Measurements from ENCODE around the gene AMT. TPM values are rescaled to one million over a fixed set of nuclear protein-coding genes. Genes with fewer than 3 reads are reported as not detected.

AMT gene
- total RNA-seq, result 10 to 100 TPM in 4 of 5 donors, 1 to 10 TPM in 1; 9.6 to 14.1 (median 11.1) TPM
- 4.2 TPM for total RNA-seq (2013)
- 0 to 0.70 (median 0.13) reads per million in 29 experiments for total RNA-seq

- H3K4me1 ChIP-seq (ENCODE audit: control insufficient read depth in 1 of 2, extremely low read depth in 1 of 2, insufficient read depth in 2 of 2, low read length in 2 of 2), result peaks cover 5 to 46% of the 10 kb centered on the region in 2 experiments
- 85% methylated on average over 21 of the region's 25 CpGs for WGBS (ENCODE audit: insufficient coverage)
- H3K27me3 ChIP-seq (replicated peaks in 1 of 2; ENCODE audit: control insufficient read depth in 2 of 2, extremely low read depth in 1 of 2, insufficient read depth in 2 of 2, low read length in 1 of 2), result no peaks in the 10 kb centered on the region
- Mint-ChIP-seq H3K36me3 (peaks cover 9% of the 10 kb centered on the region), H3K9me3 (no peaks in the 10 kb centered on the region), H3K27ac (peak within 1 kb of the TSS in 1 of 2 donors; percentile 44), H3K27me3 (no peaks in the 10 kb centered on the region), H3K4me1 (peaks cover 28 to 54% (median 33%) of the 10 kb centered on the region in 3 donors), H3K4me3 (peak within 1 kb of the TSS in 2 of 3 donors; percentile 28 to 41)
- H3K4me3 ChIP-seq (ENCODE audit: control insufficient read depth in 1 of 2, extremely low read depth in 1 of 2, low read length in 1 of 2), result peak within 1 kb of the TSS in 1 of 2 donors; percentile 17
- ChIA-PET POLR2A (no interaction called here), CTCF (no interaction called here)
- no peak within 1 kb of the TSS for H3K27ac ChIP-seq (ENCODE audit: low read length)
- H3K9me3 ChIP-seq, result no peaks in the 10 kb centered on the region
- no peak for DNase-seq
- ATAC-seq (replicated peaks in 1 of 4), result no peak
- H3K36me3 ChIP-seq (ENCODE audit: control insufficient read depth in 2 of 2, extremely low read depth in 1 of 2, insufficient read depth in 1 of 2, low read length in 1 of 2), result peaks cover 4 to 15% of the 10 kb centered on the region in 2 donors
Measured at GRCh38 chr3:49422379-49423248, at the start of gene AMT. Gene AMT (minus strand): TSS chr3:49422473. CDS start chr3:49422450, 23 bp downstream.

GRCh38 chr3:49470714-49471420 is 48.6 kb upstream of the AMT start:
- Mint-ChIP-seq H3K36me3 (no peaks in the 10 kb centered on the region), H3K27ac (peak overlapping the region; percentile 91 to 94), H3K9me3 (no peaks in the 10 kb centered on the region), H3K4me1 (peaks cover 25 to 29% (median 27%) of the 10 kb centered on the region in 3 donors), H3K27me3 (no peaks in the 10 kb centered on the region), H3K4me3 (peak overlapping the region; percentile 83 to 86 (median 84))
- Histone ChIP-seq H3K4me3 (ENCODE audit: control insufficient read depth in 1 of 2, extremely low read depth in 1 of 2, low read length in 1 of 2) (peak overlapping the region; percentile 56 to 70), H3K9me3 (no peaks in the 10 kb centered on the region), H3K36me3 (ENCODE audit: control insufficient read depth in 2 of 2, extremely low read depth in 1 of 2, insufficient read depth in 1 of 2, low read length in 1 of 2) (no peaks in the 10 kb centered on the region), H3K27ac (ENCODE audit: low read length) (peak overlapping the region; percentile 64), H3K27me3 (replicated peaks in 1 of 2; ENCODE audit: control insufficient read depth in 2 of 2, extremely low read depth in 1 of 2, insufficient read depth in 2 of 2, low read length in 1 of 2) (no peaks in the 10 kb centered on the region), H3K4me1 (ENCODE audit: control insufficient read depth in 1 of 2, extremely low read depth in 1 of 2, insufficient read depth in 2 of 2, low read length in 2 of 2) (peaks cover 19 to 24% of the 10 kb centered on the region in 2 experiments)
- ATAC-seq (replicated peaks in 1 of 4) (peak; percentile 28 to 36 (median 33)), DNase-seq (peak in 1 of 35 experiments; percentile 19)
- ChIA-PET POLR2A (interaction anchor here (0.6 to 1.7 kb wide), 5 partner anchors 9 to 131 kb away, joined by 3 to 17 read pairs (median 4); partner anchors contain the start of genes RHOA (in 1 of the 2), TCTA (in 1 of the 2) and USP4 (in 1 of the 2)), CTCF (interaction anchor here in 1 of 2 donors (1.3 to 2.8 kb wide), 3 partner anchors 55 to 463 kb away, joined by 3 to 34 read pairs (median 6); partner anchors contain the start of genes USP4 and WDR6)
- 8% methylated on average over 11 of the region's 23 CpGs for WGBS (ENCODE audit: insufficient coverage)

- H3K4me1 Mint-ChIP-seq, result peaks cover 23 to 29% (median 26%) of the 10 kb centered on the region in 3 donors
- Histone ChIP-seq H3K27me3 (replicated peaks in 1 of 2; ENCODE audit: control insufficient read depth in 2 of 2, extremely low read depth in 1 of 2, insufficient read depth in 2 of 2, low read length in 1 of 2) (no peaks in the 10 kb centered on the region), H3K4me1 (ENCODE audit: control insufficient read depth in 1 of 2, extremely low read depth in 1 of 2, insufficient read depth in 2 of 2, low read length in 2 of 2) (peaks cover 19 to 24% of the 10 kb centered on the region in 2 experiments), H3K36me3 (ENCODE audit: control insufficient read depth in 2 of 2, extremely low read depth in 1 of 2, insufficient read depth in 1 of 2, low read length in 1 of 2) (no peaks in the 10 kb centered on the region), H3K4me3 (ENCODE audit: control insufficient read depth in 1 of 2, extremely low read depth in 1 of 2, low read length in 1 of 2) (peak within 1 kb of the TSS; percentile 91 to 92), H3K27ac (ENCODE audit: low read length) (peak within 1 kb of the TSS; percentile 86), H3K9me3 (no peaks in the 10 kb centered on the region)
- ChIA-PET POLR2A (interaction anchor here in 1 of 2 donors (0.6 to 1.5 kb wide), 6 partner anchors 54 to 376 kb away, joined by 3 to 5 read pairs (median 4); partner anchors contain the start of genes QRICH1, RHOA, TCTA and USP4), CTCF (interaction anchor here in 1 of 2 donors (0.6 to 2.8 kb wide), 6 partner anchors 21 to 753 kb away, joined by 3 to 34 read pairs (median 4); partner anchors contain the start of genes IP6K2, USP4 and WDR6)
- H3K9me3 Mint-ChIP-seq, result no peaks in the 10 kb centered on the region
- no peaks in the 10 kb centered on the region for H3K36me3 Mint-ChIP-seq
- H3K4me3 Mint-ChIP-seq, result peak within 1 kb of the TSS; percentile 83 to 88 (median 86)
- DNase-seq (peak; percentile 88 to 98 (median 94)), ATAC-seq (replicated peaks in 1 of 4) (peak; percentile 88 to 89 (median 88))
- H3K27me3 Mint-ChIP-seq, result no peaks in the 10 kb centered on the region
- H3K27ac Mint-ChIP-seq, result peak within 1 kb of the TSS; percentile 91 to 94
- under 1% methylated on average over 108 of the region's 108 CpGs for WGBS (ENCODE audit: insufficient coverage)
Measured at GRCh38 chr3:49469936-49470713, 47.9 kb upstream of the AMT start, which contains the start of gene DAG1. Gene DAG1 (plus strand): TSS chr3:49470267. CDS start chr3:49510535, 40,268 bp downstream.

- H3K27me3 Mint-ChIP-seq, result no peaks in the 10 kb centered on the region
- WGBS (ENCODE audit: insufficient coverage), result 30% methylated on average over 16 of the region's 23 CpGs
- peak overlapping the region; percentile 83 to 88 (median 86) for H3K4me3 Mint-ChIP-seq
- H3K27ac Mint-ChIP-seq, result peak overlapping the region; percentile 88 to 94
- Histone ChIP-seq H3K4me3 (ENCODE audit: control insufficient read depth in 1 of 2, extremely low read depth in 1 of 2, low read length in 1 of 2) (peak overlapping the region; percentile 91 to 92), H3K27me3 (replicated peaks in 1 of 2; ENCODE audit: control insufficient read depth in 2 of 2, extremely low read depth in 1 of 2, insufficient read depth in 2 of 2, low read length in 1 of 2) (no peaks in the 10 kb centered on the region), H3K4me1 (ENCODE audit: control insufficient read depth in 1 of 2, extremely low read depth in 1 of 2, insufficient read depth in 2 of 2, low read length in 2 of 2) (peaks cover 19 to 24% of the 10 kb centered on the region in 2 experiments), H3K36me3 (ENCODE audit: control insufficient read depth in 2 of 2, extremely low read depth in 1 of 2, insufficient read depth in 1 of 2, low read length in 1 of 2) (no peaks in the 10 kb centered on the region), H3K27ac (ENCODE audit: low read length) (peak overlapping the region; percentile 86), H3K9me3 (no peaks in the 10 kb centered on the region)
- H3K4me1 Mint-ChIP-seq, result peaks cover 23 to 29% (median 26%) of the 10 kb centered on the region in 3 donors
- H3K9me3 Mint-ChIP-seq, result no peaks in the 10 kb centered on the region
- DNase-seq (peak in 3 of 35 experiments; percentile 2 to 5 (median 4)), ATAC-seq (replicated peaks in 1 of 4) (no peak)
- no peaks in the 10 kb centered on the region for H3K36me3 Mint-ChIP-seq
- ChIA-PET POLR2A (interaction anchor here in 1 of 2 donors (0.7 to 1.5 kb wide), 4 partner anchors 41 to 376 kb away, joined by 3 to 5 read pairs (median 4); partner anchors contain the start of genes QRICH1, RHOA and TCTA), CTCF (interaction anchor here in 1 of 2 donors (0.8 to 2.8 kb wide), 4 partner anchors 20 to 752 kb away, joined by 3 to 34 read pairs (median 5); partner anchors contain the start of genes IP6K2 and USP4)
Measured at GRCh38 chr3:49469037-49469935, 47.0 kb upstream of the AMT start.

GRCh38 chr3:49466085-49466484 is 43.8 kb upstream of the AMT start:
- H3K27me3 ChIP-seq (replicated peaks in 1 of 2; ENCODE audit: control insufficient read depth in 2 of 2, extremely low read depth in 1 of 2, insufficient read depth in 2 of 2, low read length in 1 of 2), result no peaks in the 10 kb centered on the region
- 90% methylated on average over 2 of the region's 2 CpGs for WGBS (ENCODE audit: insufficient coverage)
- no peaks in the 10 kb centered on the region for H3K27me3 Mint-ChIP-seq
- no peak overlapping the region for H3K4me3 ChIP-seq (ENCODE audit: control insufficient read depth in 1 of 2, extremely low read depth in 1 of 2, low read length in 1 of 2)
- peaks cover 10 to 16% (median 11%) of the 10 kb centered on the region in 3 donors for H3K4me1 Mint-ChIP-seq
- H3K4me1 ChIP-seq (ENCODE audit: control insufficient read depth in 1 of 2, extremely low read depth in 1 of 2, insufficient read depth in 2 of 2, low read length in 2 of 2), result peaks cover 8 to 15% of the 10 kb centered on the region in 2 experiments
- H3K27ac ChIP-seq (ENCODE audit: low read length), result no peak overlapping the region
- ATAC-seq (replicated peaks in 1 of 4), result no peak
- POLR2A ChIA-PET, result no interaction called here
- no peak overlapping the region for H3K27ac Mint-ChIP-seq
- no peaks in the 10 kb centered on the region for H3K9me3 Mint-ChIP-seq
- DNase-seq, result no peak
- no peak overlapping the region for H3K4me3 Mint-ChIP-seq
- H3K36me3 ChIP-seq (ENCODE audit: control insufficient read depth in 2 of 2, extremely low read depth in 1 of 2, insufficient read depth in 1 of 2, low read length in 1 of 2), result no peaks in the 10 kb centered on the region
- CTCF ChIA-PET, result no interaction called here
- no peaks in the 10 kb centered on the region for H3K36me3 Mint-ChIP-seq
- no peaks in the 10 kb centered on the region for H3K9me3 ChIP-seq

Data from T-cell (primary cell).